Activated CD8-positive, alpha-beta memory T cell treated with anti-CD3 and anti-CD28 coated beads for 24 hours (primary cell): ENCODE measurements around the gene SARM1.
A peak's percentile ranks its signal among the peaks of the same experiment; 100 is the strongest.

Experiments used
- DNase-seq: peaks from one replicate; pipeline ENCODE4 v3.0.0-alpha.2; 2020

The SARM1 gene

DNA sequence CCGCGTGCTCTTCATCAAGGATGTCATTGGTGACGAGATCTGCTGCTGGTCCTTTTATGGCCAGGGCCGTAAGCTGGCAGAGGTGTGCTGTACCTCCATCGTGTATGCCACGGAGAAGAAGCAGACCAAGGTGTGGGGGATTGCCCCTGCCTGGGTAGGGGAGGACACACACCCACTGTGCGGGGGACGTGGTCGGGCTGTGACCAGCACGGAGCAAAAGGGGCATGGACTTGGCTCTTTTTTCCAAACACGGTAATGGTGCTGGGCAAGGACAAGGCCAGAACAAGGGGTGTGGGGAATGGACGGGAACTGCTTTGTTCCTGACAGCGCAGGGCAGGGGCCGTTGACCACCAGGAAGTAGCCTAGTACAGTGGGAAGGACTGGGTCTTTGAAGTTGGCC is 29.2 kb upstream of the SARM1 start:
- no peak for DNase-seq

GRCh38 chr17:28343491-28343932 is 28.0 kb upstream of the SARM1 start:
- no peak for DNase-seq

DNA sequence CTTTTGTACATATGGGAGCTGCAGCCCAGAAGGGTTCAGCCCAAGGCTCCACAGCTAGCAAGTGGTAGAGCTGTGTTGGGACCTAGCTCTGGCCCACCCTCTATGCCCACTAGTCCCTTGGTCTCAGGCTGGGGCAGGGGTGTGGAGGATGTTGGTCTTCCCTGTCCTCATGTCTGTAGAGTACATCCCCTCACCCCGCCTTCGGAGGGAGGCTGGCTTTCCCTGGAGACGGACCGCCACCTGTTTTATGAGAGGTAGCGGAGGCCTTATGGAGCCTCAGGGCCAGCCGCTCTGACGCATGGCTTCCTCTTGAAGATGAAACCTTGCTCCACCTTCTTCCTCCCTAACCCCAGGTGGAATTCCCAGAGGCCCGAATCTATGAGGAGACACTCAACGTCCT is 27.5 kb upstream of the SARM1 start:
- DNase-seq: no peak

DNA sequence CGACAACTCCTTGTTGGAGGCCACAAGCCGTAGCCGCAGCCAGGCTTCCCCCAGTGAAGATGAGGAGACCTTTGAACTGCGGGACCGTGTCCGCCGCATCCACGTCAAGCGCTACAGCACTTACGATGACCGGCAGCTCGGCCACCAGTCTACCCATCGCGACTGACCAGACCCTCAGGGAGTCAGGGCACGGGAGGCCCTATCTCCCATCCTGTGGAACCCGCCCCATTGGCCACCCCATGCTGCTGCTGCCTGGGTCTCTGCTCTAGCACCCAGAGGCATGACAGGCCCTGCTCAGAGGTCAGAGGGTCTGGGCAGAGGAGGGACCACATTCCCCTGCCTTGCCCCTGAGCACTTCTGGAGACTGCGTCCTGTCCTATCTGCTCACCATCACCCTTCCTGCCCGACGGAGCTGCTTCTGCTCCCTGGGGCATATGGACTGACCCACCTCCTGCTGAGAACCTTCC is 27.0 kb upstream of the SARM1 start:
- no peak for DNase-seq

DNA sequence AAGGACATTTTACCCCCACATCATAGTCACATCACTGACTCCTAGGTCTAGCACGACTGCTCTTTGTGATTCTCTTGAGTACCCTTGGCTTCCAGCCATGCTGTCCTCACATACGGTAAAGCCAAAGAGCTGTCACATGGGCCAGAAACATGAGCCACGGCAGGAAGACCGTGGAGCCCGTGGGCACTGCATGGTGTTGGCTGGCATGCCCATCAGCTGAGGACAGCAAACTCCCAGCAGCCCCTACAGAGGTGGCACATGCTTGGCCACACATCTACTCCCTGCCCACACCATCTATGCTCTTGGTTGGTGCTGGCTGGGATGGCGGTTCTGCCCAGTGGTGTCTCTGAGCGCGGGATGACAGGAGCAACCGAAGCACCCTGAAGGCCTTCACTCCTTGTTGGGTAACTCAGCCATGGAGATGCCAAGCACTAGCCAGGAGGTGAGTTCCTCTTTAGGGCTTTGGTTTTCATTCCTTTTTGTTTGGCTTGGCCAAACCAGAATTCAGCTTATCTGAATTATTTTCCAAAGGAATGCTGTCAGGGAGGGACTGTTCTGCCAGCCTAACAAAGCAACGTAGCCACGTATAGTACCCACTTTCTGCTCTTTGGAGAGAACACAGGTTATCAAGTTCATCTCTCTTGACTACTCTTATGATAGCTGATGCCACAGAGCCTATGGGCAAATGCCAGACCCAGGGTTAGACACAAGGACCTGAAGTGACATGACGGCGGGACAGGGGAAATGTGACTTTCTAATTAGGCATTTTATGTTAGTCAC is 25.9 kb upstream of the SARM1 start:
- no peak for DNase-seq

- no peak for DNase-seq
Observed at GRCh38 chr17:28346199-28346580, 25.3 kb upstream of the SARM1 start.

DNA sequence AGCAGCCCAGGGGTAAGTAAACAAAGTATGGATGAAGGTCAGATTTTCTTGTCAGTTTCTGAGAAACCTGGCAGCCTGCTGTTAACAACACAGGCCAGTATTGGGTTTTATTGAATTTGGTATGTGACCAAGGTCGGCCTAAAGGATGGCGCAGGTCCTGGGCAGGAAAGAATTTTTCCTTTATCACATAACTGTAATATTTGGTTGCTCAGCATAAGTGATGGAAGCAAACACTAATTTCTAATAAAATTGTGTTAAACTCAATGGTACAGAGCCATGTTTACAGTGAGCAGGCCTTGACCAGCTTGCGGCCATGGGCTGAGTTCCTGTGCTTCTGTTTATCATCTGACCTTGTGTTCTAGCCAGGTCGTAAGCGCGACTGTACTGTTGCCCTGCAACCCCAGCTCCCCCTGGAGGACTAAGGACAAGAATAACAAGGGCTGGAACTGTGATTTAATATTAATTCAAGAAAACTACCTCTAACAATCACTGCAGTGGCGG is 24.7 kb upstream of the SARM1 start:
- DNase-seq: no peak

- no peak for DNase-seq
Observed at GRCh38 chr17:28347261-28347891, 24.1 kb upstream of the SARM1 start.

DNA sequence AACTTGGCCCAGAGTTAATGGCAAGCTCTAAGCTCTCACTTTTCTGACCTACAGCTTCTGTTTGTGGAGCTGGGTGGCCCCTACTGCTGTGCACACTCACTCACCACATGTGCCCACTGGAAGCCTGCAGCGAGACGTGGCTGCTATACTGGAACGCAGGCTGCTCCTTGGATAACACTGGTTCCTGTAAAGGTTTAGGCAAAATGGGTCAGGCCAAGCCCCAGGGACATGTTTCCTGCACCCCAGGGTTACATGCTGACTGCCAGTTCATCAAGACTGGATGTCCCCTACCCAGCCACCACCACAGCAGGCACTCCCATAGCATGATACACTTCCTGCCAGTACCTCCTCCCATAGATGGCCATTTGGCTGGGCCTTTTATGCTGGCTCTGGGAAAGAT is 22.5 kb upstream of the SARM1 start:
- DNase-seq: no peak

GRCh38 chr17:28350271-28350670 is 21.2 kb upstream of the SARM1 start:
- DNase-seq: no peak

DNA sequence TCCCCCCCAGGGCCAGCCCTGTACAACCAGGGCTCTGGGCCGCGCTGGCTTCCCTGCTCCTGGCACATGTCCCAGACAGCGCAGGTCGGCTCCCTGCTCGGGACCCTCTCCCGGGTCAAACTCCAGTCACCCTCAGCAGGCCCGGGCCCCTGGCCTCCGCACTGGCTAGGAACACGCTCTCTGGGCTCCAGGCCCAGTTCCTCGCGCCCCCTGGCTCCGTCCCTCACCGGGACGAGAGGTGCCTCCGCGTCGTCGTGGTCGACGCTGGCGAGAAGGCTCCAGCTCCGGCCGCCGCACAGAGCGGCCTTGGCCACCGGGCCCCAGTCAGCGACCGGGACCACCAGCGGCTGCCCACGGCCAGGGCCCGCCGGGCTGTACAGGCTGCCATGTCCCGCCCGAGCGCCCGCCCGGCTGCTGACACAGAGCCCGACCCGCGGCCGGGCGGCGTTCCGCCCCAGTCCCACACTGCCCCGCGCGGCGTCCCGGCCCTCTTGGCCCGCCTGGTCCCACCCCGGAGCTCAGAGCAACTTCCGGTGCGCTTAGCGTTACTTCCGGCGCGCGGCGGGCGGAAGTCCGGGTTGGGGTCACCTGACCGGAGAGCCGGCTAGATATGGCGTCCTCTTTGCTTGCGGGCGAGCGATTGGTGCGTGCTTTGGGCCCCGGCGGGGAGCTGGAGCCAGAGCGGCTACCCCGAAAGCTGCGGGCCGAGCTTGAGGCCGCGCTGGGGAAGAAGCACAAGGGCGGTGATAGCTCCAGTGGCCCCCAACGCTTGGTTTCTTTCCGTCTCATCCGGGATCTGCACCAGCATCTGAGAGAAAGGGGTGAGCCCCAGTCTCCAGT is 14.2 kb upstream of the SARM1 start, which contains the start of gene POLDIP2:
POLDIP2 (minus strand) TSS at position 467 of the 840 bp plus-strand sequence; CDS start at position 388, 79 bp downstream.
- DNase-seq: peak; percentile 97

DNA sequence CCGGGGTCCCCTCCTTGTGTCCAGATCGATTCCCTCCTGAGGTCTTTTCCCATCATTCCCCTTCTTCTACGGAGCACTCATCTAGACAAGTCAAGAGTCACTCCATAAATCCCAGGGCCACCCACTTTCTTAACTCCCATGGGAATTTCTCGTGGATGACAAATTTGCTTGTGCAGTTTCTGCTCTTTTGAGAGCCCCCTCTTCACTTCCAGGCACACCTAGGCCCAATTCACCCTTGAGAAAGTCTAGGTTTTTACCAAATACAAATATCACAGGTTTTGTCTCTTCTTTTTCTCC is 13.6 kb upstream of the SARM1 start:
- DNase-seq: no peak

- DNase-seq: no peak
Observed at GRCh38 chr17:28363186-28363585, 8.3 kb upstream of the SARM1 start.

DNA sequence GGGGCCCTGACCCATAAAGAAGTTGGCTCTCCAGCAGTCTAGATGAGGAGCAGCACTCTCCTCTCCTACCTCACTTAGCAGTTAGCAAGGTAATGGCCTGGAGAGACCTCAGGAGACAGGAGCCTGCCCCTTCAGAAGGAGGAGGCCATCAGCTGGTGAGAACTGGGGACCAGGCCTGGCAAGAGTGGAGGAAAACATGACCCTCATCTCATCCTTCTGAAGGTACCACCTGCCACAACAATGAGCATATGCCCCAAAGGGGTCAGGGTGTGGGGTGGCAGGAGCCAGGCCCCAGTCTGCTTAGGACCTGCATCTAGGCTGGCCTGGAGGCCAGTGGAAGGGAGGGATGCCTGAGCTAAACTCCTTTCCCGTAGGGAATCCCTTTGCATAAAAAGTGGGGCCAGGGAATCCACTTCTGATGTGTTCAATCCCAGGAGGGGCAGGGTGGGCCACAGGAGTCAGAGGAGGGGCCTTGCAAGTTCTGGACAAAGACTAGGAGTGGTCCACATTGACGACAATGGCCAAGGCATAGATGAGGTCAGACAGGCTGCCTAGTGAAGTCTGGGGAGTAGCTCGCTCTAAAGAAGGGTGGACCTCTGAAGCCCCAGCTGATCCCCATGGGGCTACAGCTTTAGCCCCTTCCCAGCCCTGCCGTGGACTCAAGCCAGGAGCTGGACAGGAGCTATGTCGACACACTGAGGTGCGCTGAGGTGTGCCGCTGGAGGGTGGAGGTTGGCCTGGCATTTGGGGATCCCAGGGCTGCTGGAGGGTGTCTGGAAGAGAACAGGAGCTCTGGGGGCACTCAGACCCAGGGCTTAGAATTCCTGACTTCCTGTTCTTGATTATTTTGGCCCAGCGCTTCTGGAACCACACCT is 7.5 kb upstream of the SARM1 start:
- no peak for DNase-seq

- DNase-seq: no peak
Observed at GRCh38 chr17:28364665-28365363, 6.7 kb upstream of the SARM1 start, which contains the start of gene SEBOX. Gene SEBOX, minus strand, starts transcription at chr17:28365199. Its CDS starts 48 bp downstream, at chr17:28365151.

DNA sequence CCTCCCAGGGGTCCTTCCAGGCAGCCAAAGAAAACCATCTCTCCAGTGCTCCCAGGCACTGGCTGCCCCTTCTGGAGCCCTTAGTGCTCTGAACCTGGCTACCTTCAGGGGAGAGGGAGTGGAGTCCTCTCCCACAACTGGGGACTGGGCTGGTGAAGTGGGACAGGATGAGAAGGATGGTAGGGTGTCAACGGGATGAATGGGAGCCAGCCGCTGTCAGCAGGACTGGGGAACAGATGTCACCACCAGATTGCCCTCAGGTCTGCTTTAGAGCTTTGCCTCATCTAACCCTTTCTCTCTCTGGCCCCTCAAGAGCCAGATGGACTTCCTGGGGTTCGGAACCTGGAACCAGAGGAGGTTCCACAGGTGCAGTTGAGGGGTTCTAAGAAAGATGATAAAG is 6.0 kb upstream of the SARM1 start:
- DNase-seq: no peak

DNA sequence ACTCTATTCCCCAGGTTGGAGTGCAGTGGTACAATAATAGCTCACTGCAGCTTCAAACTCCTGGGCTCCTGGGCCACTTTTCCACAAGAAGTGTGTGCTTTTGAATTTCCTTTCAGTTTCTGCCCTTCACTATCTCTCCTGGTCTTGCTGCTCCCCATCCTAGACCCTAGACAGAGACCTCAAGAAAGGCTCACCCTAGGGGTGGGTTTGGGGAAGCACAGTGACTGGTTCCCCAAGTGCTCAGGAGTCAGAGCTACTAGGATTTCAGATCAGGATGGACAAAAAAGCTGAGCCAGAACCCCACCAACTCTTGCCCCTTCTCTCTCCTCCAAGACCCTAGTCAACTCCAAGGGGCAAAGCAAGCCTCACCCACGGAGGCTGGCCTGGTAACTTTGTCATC is 4.9 kb upstream of the SARM1 start:
- no peak for DNase-seq

GRCh38 chr17:28367641-28368305 is 3.7 kb upstream of the SARM1 start:
- no peak for DNase-seq

GRCh38 chr17:28368306-28368831 is 3.1 kb upstream of the SARM1 start:
- DNase-seq: no peak

- no peak for DNase-seq
Observed at GRCh38 chr17:28368915-28369683, 2.4 kb upstream of the SARM1 start.
